Measurements from ENCODE around the gene MAPK6.

- TF ChIP-seq, protein P1, sequence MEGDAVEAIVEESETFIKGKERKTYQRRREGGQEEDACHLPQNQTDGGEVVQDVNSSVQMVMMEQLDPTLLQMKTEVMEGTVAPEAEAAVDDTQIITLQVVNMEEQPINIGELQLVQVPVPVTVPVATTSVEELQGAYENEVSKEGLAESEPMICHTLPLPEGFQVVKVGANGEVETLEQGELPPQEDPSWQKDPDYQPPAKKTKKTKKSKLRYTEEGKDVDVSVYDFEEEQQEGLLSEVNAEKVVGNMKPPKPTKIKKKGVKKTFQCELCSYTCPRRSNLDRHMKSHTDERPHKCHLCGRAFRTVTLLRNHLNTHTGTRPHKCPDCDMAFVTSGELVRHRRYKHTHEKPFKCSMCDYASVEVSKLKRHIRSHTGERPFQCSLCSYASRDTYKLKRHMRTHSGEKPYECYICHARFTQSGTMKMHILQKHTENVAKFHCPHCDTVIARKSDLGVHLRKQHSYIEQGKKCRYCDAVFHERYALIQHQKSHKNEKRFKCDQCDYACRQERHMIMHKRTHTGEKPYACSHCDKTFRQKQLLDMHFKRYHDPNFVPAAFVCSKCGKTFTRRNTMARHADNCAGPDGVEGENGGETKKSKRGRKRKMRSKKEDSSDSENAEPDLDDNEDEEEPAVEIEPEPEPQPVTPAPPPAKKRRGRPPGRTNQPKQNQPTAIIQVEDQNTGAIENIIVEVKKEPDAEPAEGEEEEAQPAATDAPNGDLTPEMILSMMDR (IDR thresholded peaks at IDR 0.05), result no peak
- no peak for TF ChIP-seq POLR2A (IDR thresholded peaks at IDR 0.05)
Measured at GRCh38 chr15:52002351-52002750, 16.7 kb upstream of the MAPK6 start.

Data from lower leg skin (tissue), 3 donors.